ENCODE data around the gene CDH13.

DNA sequence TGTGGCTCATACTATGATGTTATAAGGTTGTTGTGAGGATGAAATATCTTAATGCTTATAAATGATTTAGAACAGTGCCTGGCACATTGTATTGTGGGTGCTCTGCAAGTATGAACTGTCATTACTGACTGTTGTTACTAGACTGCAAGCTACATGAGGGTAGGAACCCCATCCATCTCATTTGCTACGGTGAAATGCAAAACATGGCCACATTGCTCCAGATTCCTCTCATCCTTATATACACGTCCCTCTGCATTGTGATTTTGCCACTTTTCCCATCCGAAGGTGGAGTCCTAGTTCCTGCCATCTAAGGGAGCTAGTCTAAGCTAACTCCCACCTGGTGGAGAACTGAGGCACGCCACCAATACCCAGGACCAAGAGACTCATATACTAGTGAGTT is 1210.8 kb downstream of the CDH13 start:
- TF ChIP-seq CTCF (IDR thresholded peaks at IDR 0.05; ENCODE audit: borderline replicate concordance, extremely low read depth, low read length, poor library complexity, severe bottlenecking) (no peak), EZH2 (IDR thresholded peaks at IDR 0.05; ENCODE audit: borderline replicate concordance, low read depth, low read length, severe bottlenecking) (no peak)
